ENCODE results near the gene CCL28.
A peak's percentile ranks its signal among the peaks of the same experiment; 100 is the strongest.
"Not testable (repeated sequence)": the region's sequence is repeated elsewhere in the genome, so short reads cannot be mapped to it uniquely, and the experiment has no call there.

Gene CCL28

DNA sequence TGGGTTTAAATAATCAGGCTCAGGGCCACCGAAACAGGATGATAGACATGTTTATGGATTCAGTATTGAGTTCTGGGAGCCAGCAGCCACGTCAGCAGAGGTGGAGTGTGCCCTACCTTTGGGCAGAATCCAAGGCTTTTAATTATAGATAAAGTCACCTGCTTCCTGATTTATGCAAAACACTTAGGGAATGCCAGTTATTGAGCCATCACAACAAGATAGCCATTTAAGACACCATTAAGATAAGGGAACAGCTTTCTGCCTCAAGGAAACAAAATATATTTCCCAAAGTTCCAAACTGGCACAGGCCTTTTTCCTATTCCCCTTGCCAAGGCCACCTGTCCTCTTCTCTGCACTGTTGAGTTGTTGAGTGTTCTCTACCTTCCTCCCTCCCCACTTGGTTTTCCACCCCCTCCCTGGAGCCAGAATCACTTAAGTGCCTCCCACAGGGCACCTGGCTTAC is 2.4 kb downstream of the CCL28 start:
- DNase-seq (ENCODE audit: low read depth) = no peak

DNA sequence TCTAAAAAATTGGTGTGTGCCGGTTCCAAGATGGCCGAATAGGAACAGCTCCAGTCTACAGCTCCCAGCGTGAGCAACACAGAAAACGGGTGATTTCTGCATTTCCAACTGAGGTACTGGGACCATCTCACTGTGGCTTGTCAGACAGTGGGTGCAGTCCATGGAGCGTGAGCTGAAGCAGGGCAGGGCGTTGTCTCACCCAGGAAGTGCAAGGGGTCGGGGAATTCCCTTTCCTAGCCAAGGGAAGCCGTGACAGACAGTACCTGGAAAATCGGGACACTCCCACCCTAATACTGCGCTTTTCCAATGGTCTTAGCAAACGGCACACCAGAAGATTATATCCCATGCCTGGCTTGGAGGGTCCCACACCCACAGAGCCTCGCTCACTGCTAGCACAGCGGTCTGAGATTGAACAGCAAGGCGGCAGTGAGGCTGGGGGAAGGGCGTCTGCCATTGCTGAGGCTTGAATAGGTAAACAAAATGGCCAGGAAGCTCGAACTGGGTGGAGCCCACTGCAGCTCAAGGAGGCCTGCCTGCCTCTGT is 9.6 kb downstream of the CCL28 start:
- DNase-seq (ENCODE audit: low read depth) = not testable (repeated sequence)

DNA sequence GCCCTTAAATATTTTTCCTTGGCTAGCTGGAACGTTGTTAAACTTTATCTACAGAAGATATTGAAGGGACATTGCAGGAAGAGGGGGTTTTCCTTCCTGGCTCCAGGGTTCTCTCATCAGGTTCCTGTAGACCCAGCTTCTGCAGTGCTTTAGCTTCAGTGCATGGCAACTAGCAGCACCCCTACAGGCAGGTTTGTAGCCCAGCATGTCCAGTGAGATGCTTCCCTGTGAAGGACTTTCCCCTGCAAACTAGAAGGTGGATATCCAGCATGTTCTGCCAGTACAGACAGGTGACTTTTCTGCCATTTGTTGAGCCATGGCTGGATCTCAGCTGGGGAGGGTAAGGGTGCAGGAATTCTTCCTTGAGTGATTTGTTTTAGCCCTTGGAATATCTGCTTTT is 10.4 kb downstream of the CCL28 start:
- DNase-seq (ENCODE audit: low read depth) = no peak

DNA sequence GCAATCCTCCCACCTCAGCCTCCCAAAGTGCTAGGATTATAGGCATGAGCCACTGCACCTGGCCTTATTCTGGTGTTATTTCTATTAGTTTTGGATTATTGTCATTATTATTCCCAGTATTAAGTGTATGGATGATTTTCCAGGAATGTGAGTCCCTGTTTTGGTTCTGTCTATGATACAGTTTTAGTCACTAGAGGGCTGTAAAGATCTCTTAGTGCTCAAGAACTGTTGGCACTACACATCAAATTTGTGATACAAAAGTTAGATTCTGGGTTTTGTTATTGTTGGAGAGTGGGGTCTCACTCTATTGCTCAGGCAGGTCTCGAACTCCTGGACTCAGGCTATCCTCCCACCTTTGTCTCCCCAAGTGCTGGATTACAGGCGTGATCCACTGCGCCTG is 12.1 kb downstream of the CCL28 start:
- no peak for DNase-seq (ENCODE audit: low read depth)

DNA sequence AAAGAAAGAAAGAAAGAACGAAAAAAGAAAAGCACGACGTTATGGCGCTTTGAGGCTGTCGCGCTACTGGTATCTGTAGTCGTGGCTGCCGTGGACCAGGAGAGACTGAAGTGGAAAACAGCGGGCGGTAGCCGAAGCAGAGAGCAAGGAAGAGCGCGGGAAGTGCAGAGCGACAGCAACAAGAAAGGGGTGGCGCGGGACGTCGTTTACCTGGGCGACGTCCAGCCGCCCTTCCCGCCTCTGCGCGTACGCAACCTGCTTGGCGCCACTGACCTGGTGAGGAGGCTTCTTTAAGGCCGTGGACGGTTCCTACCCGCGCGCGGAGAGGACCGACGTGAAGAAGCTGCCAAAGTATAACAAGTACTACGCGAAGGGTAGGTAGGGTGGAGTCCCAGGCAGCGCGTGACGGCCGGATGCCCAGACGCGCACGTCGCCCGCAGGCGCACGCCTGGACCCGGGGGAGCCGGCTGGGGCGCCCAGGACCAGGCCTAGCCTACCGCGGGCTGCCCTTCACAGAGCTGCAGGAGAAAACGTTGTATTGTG is 15.4 kb downstream of the CCL28 start:
- DNase-seq (ENCODE audit: low read depth) = peak; percentile 11

DNA sequence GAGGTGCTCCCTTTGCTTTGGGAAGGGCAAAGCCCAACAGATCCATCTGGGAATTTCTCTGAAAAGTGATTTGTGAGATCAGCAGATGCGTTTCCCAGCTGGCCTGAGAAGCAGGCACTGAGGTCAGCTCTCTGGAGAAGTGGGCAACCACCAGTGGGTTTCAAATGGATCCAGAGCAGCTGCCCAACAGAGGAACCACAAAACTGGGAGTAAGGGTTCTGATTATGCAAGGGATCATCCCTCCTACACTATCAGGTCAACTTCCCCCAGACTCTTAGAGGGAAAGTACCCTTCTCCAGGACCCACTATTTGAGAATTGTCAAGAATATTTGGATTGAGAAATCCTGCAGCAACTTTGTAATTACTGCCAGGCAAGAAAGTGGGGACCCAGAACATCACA is 21.7 kb downstream of the CCL28 start:
- DNase-seq (ENCODE audit: low read depth) = no peak

GRCh38 chr5:43389679-43390329 is 22.4 kb downstream of the CCL28 start:
- peak; percentile 15 for DNase-seq (ENCODE audit: low read depth)

GRCh38 chr5:43386960-43387362 is 25.2 kb downstream of the CCL28 start:
- no peak for DNase-seq (ENCODE audit: low read depth)

GRCh38 chr5:43376496-43377140 is 35.6 kb downstream of the CCL28 start:
- no peak for DNase-seq (ENCODE audit: low read depth)

- DNase-seq (ENCODE audit: low read depth) = no peak
These were observed 40.4 kb downstream of the CCL28 start for GRCh38 chr5:43371821-43372220.

DNA sequence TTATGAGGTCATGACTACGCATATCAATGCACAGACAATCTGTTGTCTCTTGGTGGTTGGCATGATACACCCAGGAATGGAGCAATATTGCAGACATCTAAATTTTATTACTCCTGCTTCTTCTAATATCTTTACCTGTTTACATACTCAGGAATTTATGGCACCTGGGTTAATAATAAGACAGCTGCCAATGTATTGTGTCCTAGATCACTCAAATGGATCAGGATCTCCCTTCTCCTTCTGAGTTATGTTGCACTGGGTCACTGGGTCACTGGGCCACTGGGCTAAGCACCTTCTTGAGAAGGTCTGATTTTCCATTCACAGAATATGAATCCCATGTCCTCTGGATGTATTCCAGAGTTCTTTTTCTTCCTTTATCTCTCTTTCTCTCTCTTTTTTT is 41.8 kb downstream of the CCL28 start:
- DNase-seq (ENCODE audit: low read depth) = no peak

GRCh38 chr5:43369651-43370050 is 42.5 kb downstream of the CCL28 start:
- DNase-seq (ENCODE audit: low read depth) = no peak

DNA sequence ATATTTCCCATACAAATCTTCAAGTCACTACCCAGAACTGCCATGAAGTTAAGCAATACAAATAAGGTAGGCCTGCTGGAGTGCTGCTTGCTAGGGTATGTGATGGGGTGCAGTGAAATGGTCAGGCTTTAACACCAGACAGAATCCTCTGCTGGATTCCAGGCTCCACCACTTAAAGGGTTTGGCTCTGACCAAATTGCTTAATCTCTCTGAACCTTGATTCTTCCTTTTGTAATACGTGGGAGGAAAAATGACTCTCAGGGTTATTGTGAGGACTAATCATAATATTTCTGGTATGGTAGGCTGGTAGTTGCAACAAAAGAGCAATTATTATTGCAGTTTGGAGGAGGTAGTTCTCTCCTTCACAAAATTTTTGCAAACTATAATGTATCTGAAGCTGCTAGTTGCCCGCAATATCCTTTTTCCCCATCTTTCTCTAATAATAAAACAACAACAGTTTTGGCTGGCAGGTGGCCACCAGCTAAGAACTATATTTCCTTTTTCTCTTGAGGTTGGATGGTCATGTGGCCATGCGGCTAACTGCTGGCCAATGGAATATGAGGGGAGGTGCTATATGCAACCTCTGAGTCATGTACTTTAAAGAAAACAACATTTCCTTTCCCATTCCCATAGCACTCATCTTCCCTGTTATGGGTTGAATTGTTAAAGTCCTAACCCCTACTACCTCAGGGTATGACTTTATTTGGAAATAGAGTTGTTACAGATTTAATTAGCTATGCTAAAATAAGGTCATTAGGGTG is 44.1 kb downstream of the CCL28 start:
- DNase-seq (ENCODE audit: low read depth) = no peak

DNA sequence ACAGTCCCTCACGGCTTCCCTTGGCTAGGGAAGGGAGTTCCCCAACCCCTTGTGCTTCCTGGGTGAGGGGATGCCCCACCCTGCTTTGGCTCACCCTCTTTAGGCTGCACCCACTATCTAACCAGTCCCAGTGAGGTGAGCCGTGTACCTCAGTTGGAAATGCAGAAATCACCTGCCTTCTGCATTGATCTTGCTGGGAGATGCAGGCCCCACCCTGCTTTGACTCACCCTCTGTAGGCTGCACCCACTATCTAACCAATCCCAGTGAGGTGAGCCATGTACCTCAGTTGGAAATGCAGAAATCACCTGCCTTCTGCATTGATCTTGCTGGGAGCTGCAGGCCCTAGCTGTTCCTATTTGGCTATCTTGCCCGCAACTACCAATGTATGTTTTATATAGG is 44.7 kb downstream of the CCL28 start:
- DNase-seq (ENCODE audit: low read depth) = no peak

DNA sequence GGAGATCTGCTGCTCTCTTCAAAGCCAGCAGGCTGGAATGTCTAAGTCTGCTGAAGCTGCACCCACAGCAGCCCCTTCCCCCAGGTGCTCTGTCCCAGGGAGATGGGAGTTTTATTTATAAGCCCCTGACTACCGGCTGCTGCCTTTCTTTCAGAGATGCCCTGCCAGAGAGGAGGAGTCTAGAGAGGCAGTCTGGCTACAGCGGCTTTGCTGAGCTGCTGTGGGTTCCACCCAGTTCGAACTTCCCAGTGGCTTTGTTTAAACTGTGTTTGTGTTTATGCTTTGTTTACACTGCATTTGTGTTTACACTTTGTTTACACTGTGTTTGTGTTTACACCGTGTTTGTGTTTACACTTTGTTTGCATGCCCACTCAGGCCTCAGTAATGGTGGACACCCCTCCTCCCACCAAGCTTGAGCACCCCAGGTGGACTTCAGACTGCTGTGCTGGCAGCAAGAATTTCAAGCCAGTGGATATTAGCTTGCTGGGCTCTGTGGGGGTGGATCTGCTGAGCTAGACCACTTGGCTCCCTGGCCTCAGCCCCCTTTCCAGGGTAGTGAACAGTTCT is 45.4 kb downstream of the CCL28 start:
- DNase-seq (ENCODE audit: low read depth) = not testable (repeated sequence)

DNA sequence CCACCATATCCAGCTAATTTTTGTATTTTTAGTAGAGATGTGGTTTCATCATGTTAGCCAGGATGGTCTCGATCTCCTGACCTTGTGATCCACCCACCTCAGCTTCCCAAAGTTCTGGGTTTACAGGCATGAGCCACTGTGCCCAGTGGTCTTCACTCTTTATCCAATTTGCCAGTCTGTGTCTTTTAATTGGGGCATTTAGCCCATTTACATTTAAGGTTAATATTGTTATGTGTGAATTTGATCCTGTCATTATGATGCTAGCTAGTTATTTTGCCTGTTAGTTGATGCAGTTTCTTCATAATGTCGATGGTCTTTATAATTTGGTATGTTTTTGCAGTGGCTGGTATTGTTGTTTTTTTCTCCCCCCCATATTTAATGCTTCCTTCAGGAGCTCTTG is 47.0 kb downstream of the CCL28 start:
- DNase-seq (ENCODE audit: low read depth) = not testable (repeated sequence)

- no peak for DNase-seq (ENCODE audit: low read depth)
These were observed 48.6 kb downstream of the CCL28 start for GRCh38 chr5:43363445-43364152.

DNA sequence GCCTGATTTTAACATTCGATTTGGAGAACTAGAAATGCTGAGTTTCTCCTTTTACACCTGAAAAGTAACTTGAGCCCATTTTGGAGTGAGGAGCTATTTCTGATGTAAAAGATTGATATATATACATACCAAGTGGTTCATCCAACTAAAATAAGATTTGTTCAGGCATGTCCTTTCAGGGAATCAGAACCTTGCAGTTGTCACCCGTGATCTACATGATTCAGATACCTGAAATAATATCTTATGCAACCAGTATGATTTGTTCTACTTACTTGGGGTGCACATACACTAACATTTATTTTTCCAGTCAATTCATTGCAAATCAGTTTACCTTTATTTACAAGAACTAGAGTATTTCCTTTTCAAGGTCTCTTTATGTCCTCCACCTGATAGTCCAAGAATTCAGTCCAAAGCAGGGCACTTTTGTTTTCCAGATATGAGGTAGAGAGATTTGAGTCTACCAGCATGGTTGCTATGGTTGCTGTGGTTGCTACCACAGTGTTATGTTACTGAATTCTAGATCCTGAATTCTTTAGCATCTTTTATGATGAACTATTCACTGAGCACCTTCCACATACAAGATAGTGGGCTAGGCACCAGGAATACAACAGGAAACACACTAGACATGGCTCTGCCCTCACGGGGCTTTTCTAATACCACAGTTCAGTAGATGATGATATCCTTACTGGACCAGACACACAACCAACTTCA is 49.3 kb downstream of the CCL28 start:
- no peak for DNase-seq (ENCODE audit: low read depth)

DNA sequence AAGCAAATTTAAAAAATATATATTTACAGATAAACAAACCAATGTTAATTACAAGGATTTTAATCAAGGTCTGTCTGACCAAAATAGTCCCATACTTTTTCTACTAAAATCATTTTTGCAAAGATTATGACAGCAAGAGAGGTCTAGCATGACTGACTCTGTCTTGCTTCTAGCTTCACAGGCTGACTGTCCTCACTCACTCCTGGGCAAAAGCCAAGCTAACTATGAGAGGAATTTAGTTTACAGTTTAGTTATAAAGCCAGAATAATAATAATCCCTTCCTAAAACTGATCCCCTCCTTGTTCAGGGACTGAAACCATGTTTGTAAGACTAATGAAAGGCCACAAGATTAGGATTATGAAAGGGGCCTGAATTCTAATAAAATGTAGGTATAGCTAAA is 53.5 kb downstream of the CCL28 start:
- no peak for DNase-seq (ENCODE audit: low read depth)

GRCh38 chr5:43358301-43358700 is 53.9 kb downstream of the CCL28 start:
- no peak for DNase-seq (ENCODE audit: low read depth)

DNA sequence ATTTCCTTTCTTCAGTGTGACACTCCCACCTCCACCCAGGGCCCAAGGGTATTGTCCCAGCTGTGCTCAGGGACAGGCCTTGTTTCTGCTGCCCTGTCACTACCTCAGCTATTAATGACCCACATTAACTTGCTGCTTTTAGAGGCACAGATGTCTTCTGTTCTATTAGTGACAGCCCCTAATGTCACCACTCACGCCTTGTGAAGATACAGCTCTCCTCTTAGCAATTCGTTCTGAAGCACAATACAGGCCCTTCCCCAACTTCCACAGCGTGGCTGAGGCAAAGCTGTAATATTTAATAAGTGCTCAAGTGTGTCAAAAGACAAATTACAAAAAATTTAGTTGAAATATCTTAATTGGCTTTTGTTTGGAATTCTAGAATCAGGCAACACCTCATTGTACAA is 54.3 kb downstream of the CCL28 start:
- no peak for DNase-seq (ENCODE audit: low read depth)

All from stimulated activated CD8-positive, alpha-beta memory T cell treated with anti-CD3 and anti-CD28 coated beads, Interleukin-15, amount 100 ng/mL, for 1 hour (primary cell).